ENCODE data around the gene PPIB. TPM values are rescaled to one million over a fixed set of nuclear protein-coding genes. Genes with fewer than 3 reads are reported as not detected.

Gene PPIB
- total and polyA plus RNA-seq, 9 of the 15 experiments (the other 6 are each of a cell fraction or from before 2014, with no cell fraction given): 306 to 746 (median 439) TPM

DNA sequence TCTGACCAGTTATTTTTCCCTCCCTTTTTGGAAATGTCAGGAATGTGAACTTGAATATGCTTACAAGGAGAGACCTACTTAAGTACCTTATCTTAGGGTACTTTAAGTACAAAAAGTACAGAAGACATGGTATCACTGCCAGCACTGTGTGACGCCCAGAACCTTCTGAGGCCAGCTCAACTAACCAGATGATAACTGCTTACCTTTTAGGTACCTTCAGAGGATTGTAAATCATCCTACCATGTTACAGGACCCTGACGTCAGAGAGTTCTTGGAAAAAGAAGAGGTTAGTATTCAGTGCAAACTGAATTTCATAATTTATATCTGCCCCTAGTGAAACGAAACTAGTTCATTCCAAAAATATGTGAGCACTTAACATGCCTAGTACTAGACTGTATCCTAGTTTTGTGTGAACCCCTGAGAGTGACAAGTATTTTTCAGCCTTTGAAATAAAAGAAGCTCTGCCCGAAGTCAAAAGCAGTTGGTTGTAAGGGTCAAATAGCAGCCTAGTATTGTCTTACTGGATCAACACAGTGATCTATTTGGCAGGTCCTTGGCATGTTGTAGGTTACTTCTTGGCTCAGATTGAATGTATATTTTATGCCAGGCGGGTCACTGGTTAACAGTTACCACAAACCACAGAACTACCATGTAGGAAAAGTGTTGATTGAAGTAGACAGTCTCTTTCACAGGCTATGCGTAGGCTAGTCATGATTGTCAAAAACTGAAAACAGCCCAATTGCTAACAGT lies 35.1 kb downstream of the PPIB start:
- ATAC-seq: no peak
- no peaks in the 10 kb centered on the region for H3K79me2 ChIP-seq (ENCODE audit: control insufficient read depth, insufficient read depth, low read length)
- H3K9ac ChIP-seq (ENCODE audit: insufficient read depth in 1 of 2, low read depth in 2 of 2, low read length in 2 of 2): no peak overlapping the region
- no peaks in the 10 kb centered on the region for H3K27me3 ChIP-seq (ENCODE audit: control insufficient read depth in 2 of 2, insufficient read depth in 2 of 2, low read length in 2 of 2)
- DNase-seq (ENCODE audit: extremely low read depth in 1 of 4, low spot score in 3 of 4): no peak
- no peaks in the 10 kb centered on the region for H4K20me1 ChIP-seq (replicated peaks; ENCODE audit: control insufficient read depth, insufficient read depth, low read length)
- FAIRE-seq: no peak
- no TSS peak for BruUV-seq (replicated peaks)
- H3K36me3 ChIP-seq (ENCODE audit: control insufficient read depth, insufficient read depth, low read length): peaks cover 85% of the 10 kb centered on the region
- no peaks in the 10 kb centered on the region for H3K9me3 ChIP-seq (replicated peaks; ENCODE audit: control insufficient read depth, insufficient read depth, low read depth, low read length)
- in situ Hi-C loops (cut with MboI): no loop called here
- intact Hi-C loops (cut with micrococcal nuclease): no loop called here
- ChIA-PET CTCF (ENCODE audit: low intra/inter-chr PET ratio) (no interaction called here), POLR2A (interaction anchor here (0.8 kb wide), 1 partner anchor 268 kb away, joined by 3 read pairs; no protein-coding TSS in a partner anchor)
- H3K9me1 ChIP-seq (ENCODE audit: control insufficient read depth, insufficient read depth, low read length): no peaks in the 10 kb centered on the region
- no peak overlapping the region for H3K27ac ChIP-seq (ENCODE audit: extremely low read depth, low read depth, low read length)
- no peaks in the 10 kb centered on the region for H3K4me1 ChIP-seq (replicated peaks in 1 of 2; ENCODE audit: control insufficient read depth in 2 of 2, insufficient read depth in 2 of 2, low read length in 2 of 2)
- no peak overlapping the region for H3K4me3 ChIP-seq
- no peak overlapping the region for H3K4me2 ChIP-seq (ENCODE audit: insufficient read depth, low read length)
- 75% methylated on average over 6 of the region's 6 CpGs for WGBS (ENCODE audit: insufficient coverage, low coverage, missing lambda C conversion rate)
- no peak overlapping the region for H2AFZ ChIP-seq (ENCODE audit: low read depth, low read length)
- TF ChIP-seq CBX3 (IDR thresholded peaks at IDR 0.05; ENCODE audit: borderline replicate concordance in 1 of 2, low read length in 2 of 2) (no peak), TEAD1 (CRISPR knock-in tag; IDR thresholded peaks at IDR 0.05) (no peak), TAF1 (IDR thresholded peaks at IDR 0.05; ENCODE audit: control insufficient read depth, extremely low read depth, insufficient read depth, low read length, severe bottlenecking) (no peak), HDAC2 (IDR thresholded peaks at IDR 0.05) (no peak), SIN3B (IDR thresholded peaks at IDR 0.05; ENCODE audit: low read depth) (no peak)
- TF ChIP-seq, protein P1, sequence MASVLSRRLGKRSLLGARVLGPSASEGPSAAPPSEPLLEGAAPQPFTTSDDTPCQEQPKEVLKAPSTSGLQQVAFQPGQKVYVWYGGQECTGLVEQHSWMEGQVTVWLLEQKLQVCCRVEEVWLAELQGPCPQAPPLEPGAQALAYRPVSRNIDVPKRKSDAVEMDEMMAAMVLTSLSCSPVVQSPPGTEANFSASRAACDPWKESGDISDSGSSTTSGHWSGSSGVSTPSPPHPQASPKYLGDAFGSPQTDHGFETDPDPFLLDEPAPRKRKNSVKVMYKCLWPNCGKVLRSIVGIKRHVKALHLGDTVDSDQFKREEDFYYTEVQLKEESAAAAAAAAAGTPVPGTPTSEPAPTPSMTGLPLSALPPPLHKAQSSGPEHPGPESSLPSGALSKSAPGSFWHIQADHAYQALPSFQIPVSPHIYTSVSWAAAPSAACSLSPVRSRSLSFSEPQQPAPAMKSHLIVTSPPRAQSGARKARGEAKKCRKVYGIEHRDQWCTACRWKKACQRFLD (CRISPR knock-in tag; IDR thresholded peaks at IDR 0.05): no peak
- TF ChIP-seq, protein P2, sequence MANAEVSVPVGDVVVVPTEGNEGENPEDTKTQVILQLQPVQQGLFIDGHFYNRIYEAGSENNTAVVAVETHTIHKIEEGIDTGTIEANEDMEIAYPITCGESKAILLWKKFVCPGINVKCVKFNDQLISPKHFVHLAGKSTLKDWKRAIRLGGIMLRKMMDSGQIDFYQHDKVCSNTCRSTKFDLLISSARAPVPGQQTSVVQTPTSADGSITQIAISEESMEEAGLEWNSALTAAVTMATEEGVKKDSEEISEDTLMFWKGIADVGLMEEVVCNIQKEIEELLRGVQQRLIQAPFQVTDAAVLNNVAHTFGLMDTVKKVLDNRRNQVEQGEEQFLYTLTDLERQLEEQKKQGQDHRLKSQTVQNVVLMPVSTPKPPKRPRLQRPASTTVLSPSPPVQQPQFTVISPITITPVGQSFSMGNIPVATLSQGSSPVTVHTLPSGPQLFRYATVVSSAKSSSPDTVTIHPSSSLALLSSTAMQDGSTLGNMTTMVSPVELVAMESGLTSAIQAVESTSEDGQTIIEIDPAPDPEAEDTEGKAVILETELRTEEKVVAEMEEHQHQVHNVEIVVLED (CRISPR knock-in tag; IDR thresholded peaks at IDR 0.05): no peak
- TF ChIP-seq, protein P3, sequence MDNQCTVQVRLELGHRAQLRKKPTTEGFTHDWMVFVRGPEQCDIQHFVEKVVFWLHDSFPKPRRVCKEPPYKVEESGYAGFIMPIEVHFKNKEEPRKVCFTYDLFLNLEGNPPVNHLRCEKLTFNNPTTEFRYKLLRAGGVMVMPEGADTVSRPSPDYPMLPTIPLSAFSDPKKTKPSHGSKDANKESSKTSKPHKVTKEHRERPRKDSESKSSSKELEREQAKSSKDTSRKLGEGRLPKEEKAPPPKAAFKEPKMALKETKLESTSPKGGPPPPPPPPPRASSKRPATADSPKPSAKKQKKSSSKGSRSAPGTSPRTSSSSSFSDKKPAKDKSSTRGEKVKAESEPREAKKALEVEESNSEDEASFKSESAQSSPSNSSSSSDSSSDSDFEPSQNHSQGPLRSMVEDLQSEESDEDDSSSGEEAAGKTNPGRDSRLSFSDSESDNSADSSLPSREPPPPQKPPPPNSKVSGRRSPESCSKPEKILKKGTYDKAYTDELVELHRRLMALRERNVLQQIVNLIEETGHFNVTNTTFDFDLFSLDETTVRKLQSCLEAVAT (IDR thresholded peaks at IDR 0.05): no peak
- TF ChIP-seq, protein P4, sequence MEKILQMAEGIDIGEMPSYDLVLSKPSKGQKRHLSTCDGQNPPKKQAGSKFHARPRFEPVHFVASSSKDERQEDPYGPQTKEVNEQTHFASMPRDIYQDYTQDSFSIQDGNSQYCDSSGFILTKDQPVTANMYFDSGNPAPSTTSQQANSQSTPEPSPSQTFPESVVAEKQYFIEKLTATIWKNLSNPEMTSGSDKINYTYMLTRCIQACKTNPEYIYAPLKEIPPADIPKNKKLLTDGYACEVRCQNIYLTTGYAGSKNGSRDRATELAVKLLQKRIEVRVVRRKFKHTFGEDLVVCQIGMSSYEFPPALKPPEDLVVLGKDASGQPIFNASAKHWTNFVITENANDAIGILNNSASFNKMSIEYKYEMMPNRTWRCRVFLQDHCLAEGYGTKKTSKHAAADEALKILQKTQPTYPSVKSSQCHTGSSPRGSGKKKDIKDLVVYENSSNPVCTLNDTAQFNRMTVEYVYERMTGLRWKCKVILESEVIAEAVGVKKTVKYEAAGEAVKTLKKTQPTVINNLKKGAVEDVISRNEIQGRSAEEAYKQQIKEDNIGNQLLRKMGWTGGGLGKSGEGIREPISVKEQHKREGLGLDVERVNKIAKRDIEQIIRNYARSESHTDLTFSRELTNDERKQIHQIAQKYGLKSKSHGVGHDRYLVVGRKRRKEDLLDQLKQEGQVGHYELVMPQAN (IDR thresholded peaks at IDR 0.05; ENCODE audit: borderline replicate concordance): no peak
- TF ChIP-seq, protein P5, sequence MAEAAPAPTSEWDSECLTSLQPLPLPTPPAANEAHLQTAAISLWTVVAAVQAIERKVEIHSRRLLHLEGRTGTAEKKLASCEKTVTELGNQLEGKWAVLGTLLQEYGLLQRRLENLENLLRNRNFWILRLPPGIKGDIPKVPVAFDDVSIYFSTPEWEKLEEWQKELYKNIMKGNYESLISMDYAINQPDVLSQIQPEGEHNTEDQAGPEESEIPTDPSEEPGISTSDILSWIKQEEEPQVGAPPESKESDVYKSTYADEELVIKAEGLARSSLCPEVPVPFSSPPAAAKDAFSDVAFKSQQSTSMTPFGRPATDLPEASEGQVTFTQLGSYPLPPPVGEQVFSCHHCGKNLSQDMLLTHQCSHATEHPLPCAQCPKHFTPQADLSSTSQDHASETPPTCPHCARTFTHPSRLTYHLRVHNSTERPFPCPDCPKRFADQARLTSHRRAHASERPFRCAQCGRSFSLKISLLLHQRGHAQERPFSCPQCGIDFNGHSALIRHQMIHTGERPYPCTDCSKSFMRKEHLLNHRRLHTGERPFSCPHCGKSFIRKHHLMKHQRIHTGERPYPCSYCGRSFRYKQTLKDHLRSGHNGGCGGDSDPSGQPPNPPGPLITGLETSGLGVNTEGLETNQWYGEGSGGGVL (CRISPR knock-in tag; IDR thresholded peaks at IDR 0.05): no peak
- TF ChIP-seq, protein P6, sequence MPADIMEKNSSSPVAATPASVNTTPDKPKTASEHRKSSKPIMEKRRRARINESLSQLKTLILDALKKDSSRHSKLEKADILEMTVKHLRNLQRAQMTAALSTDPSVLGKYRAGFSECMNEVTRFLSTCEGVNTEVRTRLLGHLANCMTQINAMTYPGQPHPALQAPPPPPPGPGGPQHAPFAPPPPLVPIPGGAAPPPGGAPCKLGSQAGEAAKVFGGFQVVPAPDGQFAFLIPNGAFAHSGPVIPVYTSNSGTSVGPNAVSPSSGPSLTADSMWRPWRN (IDR thresholded peaks at IDR 0.05; ENCODE audit: low read depth): no peak

Measured in K562 (cell line).